GM13977 (cell line): ENCODE data around the gene USP26.
"Not testable (repeated sequence)": the region's sequence is repeated elsewhere in the genome, so short reads cannot be mapped to it uniquely, and the experiment has no call there.

Experiments
- DNase-seq: peaks from one replicate; pipeline ENCODE4 v3.0.0; 2012; ENCODE audit warnings: low spot score
- CTCF ChIP-seq: IDR thresholded peaks from 2 replicates; pipeline ENCODE4 v1.5.1; 2012; ENCODE audit warnings: mild to moderate bottlenecking, control low read depth; ENCODE audit not compliant: insufficient read depth; ENCODE audit errors: extremely low read depth, missing control alignments
- in situ Hi-C: fragments of 300-500 bp; cut with MboI; formaldehyde crosslinking; loops from one replicate; pipeline ENCODE4 v1.12.0; 2022; ENCODE audit warnings: low sequenced_read_pairs, low pct_unique_long_range_greater_than_20kb, mixed read lengths, inconsistent platforms; ENCODE audit not compliant: unreplicated experiment

USP26 gene

GRCh38 chrX:133054761-133055405 lies 42.0 kb downstream of the USP26 start:
- TF ChIP-seq CTCF: no peak
- in situ Hi-C loops: no loop called here
- no peak for DNase-seq

GRCh38 chrX:133053861-133054598 lies 42.9 kb downstream of the USP26 start:
- no peak for DNase-seq
- in situ Hi-C loops: no loop called here
- no peak for TF ChIP-seq CTCF

DNA sequence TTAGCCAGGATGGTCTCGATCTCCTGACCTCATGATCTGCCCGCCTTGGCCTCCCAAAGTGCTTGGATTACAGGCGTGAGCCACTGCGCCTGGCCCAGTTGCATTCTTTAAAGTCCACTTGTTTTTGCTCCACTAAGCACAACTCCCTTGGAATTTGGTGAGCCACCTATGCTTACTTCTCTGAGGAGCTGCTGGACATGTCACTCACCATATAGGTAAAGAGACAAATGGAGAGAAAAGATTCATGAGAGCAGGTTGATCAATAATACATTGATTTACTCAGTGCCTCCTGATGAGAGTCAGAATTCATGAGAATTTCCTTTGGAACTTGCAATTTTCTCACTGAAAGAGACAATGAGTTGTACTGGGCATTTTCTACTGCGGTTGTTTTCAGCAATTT lies 48.2 kb downstream of the USP26 start:
- in situ Hi-C loops: no loop called here
- no peak for DNase-seq

GRCh38 chrX:133046601-133047000 lies 50.3 kb downstream of the USP26 start:
- in situ Hi-C loops: no loop called here
- TF ChIP-seq CTCF: no peak
- DNase-seq: no peak

More for the DNA sequence above, 48.2 kb downstream of the USP26 start:
- no peak for TF ChIP-seq CTCF

- TF ChIP-seq CTCF: no peak
- in situ Hi-C loops: no loop called here
- peak; percentile 14 for DNase-seq
Observed at GRCh38 chrX:133045986-133046385, 50.9 kb downstream of the USP26 start.

DNA sequence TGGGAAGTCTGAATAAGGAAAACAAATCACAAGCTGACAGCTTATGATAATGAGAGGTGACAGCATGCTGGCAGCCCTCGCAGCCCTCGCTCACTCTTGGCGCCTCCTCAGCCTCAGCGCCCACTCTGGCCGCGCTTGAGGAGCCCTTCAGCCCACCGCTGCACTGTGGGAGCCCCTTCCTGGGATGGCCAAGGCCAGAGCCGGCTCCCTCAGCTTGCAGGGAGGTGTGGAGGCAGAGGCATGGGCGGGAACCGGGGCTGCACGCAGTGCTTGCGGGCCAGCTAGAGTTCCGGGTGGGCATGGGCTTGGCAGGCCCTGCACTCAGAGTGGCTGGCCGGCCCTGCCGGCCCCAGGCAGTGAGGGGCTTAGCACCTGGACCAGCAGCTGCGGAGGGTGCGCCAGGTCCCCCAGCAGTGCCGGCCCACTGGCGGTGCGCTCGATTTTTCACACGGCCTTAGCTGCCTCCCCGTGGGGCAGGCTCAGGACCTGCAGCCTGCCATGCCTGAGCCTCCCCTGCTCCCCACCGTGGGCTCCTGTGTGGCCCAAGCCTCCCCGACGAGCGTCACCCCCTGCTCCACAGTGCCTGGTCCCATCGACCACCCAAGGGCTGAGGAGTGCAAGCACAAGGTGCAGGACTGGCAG lies 52.6 kb downstream of the USP26 start:
- in situ Hi-C loops, DNase-seq: not testable (repeated sequence)

GRCh38 chrX:133042260-133042659 lies 54.6 kb downstream of the USP26 start:
- in situ Hi-C loops: no loop called here
- TF ChIP-seq CTCF: no peak
- no peak for DNase-seq
